RWPE2 (cell line): ENCODE results near the gene CEBPB.
A peak's percentile ranks its signal among the peaks of the same experiment; 100 is the strongest.
"Not testable (repeated sequence)": the region's sequence is repeated elsewhere in the genome, so short reads cannot be mapped to it uniquely, and the experiment has no call there.

Experiments used
- ATAC-seq: fragments of 200-7000 bp; cut with Tn5 transposase; 3 replicates; pipeline ENCODE4 v1.9.1; 2021; ENCODE audit warnings: low read depth
- DNase-seq: peaks from one replicate; pipeline ENCODE4 v3.0.0-alpha.2; 2020; ENCODE audit warnings: low spot score
- H3K27ac ChIP-seq: fragments of 450-650 bp; 2 replicates; pipeline ENCODE4 v1.5.1; 2017; ENCODE audit warnings: mild to moderate bottlenecking; ENCODE audit not compliant: poor library complexity, severe bottlenecking
- H3K27me3 ChIP-seq: fragments of 250-450 bp; sonication (Bioruptor Pico); 2 replicates; pipeline ENCODE4 v1.5.1; 2021; ENCODE audit warnings: mild to moderate bottlenecking, moderate library complexity; ENCODE audit not compliant: insufficient read depth, poor library complexity, severe bottlenecking
- H3K36me3 ChIP-seq: fragments of 250-450 bp; sonication (Bioruptor Pico); 2 replicates; pipeline ENCODE4 v1.5.1; 2020; ENCODE audit warnings: low read depth, mild to moderate bottlenecking, moderate library complexity
- H3K4me1 ChIP-seq: fragments of 250-450 bp; sonication (Bioruptor Pico); 2 replicates; pipeline ENCODE4 v1.5.1; 2021; ENCODE audit warnings: mild to moderate bottlenecking, moderate library complexity; ENCODE audit not compliant: insufficient read depth, poor library complexity, severe bottlenecking
- H3K4me3 ChIP-seq: fragments of 250-450 bp; sonication (Bioruptor Pico); 2 replicates; pipeline ENCODE4 v1.5.1; 2021; ENCODE audit warnings: mild to moderate bottlenecking, moderate library complexity; ENCODE audit not compliant: severe bottlenecking
- H3K9me3 ChIP-seq: fragments of 250-450 bp; sonication (Bioruptor Pico); 2 replicates; pipeline ENCODE4 v1.5.1; 2021; ENCODE audit warnings: mild to moderate bottlenecking, moderate library complexity; ENCODE audit not compliant: severe bottlenecking
- TF ChIP-seq, protein P1 (sequence below): fragments of 450-650 bp; IDR thresholded peaks from one replicate; pipeline ENCODE4 v1.5.1; 2017; ENCODE audit warnings: mild to moderate bottlenecking, moderate library complexity; ENCODE audit not compliant: poor library complexity, severe bottlenecking

Gene CEBPB

DNA sequence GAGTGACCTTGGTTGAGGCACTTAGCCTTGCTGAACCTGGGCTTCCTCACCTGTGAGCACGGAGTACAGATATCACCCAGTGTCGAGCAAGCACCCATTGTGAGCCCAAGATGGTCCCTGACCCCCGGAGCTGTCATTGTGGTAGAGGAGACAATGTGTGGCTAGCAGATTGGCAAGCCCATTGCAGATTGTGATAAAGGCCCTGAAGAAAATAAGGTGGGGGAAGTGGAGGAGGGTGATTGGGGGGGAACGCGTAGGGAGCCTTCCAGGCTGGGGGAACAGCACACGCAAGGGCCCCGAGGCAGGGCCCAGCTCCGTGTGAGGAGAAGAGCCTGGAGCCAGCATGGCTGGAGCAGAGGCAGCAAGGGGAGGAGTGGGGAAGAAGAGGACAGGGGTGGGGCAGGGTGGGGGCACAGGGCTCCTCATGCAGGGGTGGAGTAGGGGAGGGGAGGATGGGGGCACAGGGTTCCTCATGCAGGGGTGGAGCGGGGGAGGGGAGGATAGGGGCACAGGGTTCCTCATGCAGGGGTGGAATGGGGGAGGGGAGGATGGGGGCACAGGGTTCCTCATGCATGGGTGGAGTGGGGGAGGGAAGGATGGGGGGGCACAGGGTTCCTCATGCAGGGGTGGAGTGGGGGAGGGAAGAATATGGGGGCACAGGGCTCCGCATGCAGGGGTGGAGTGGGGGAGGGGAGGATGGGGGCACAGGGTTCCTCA, 7.0 kb downstream of the CEBPB start:
- Histone ChIP-seq H3K9me3 (no peaks in the 10 kb centered on the region), H3K27me3 (no peaks in the 10 kb centered on the region), H3K27ac (no peak overlapping the region), H3K4me3 (no peak overlapping the region), H3K36me3 (peaks cover 23% of the 10 kb centered on the region), H3K4me1 (no peaks in the 10 kb centered on the region)
- DNase-seq: peak; percentile 72
- TF ChIP-seq, protein P1, sequence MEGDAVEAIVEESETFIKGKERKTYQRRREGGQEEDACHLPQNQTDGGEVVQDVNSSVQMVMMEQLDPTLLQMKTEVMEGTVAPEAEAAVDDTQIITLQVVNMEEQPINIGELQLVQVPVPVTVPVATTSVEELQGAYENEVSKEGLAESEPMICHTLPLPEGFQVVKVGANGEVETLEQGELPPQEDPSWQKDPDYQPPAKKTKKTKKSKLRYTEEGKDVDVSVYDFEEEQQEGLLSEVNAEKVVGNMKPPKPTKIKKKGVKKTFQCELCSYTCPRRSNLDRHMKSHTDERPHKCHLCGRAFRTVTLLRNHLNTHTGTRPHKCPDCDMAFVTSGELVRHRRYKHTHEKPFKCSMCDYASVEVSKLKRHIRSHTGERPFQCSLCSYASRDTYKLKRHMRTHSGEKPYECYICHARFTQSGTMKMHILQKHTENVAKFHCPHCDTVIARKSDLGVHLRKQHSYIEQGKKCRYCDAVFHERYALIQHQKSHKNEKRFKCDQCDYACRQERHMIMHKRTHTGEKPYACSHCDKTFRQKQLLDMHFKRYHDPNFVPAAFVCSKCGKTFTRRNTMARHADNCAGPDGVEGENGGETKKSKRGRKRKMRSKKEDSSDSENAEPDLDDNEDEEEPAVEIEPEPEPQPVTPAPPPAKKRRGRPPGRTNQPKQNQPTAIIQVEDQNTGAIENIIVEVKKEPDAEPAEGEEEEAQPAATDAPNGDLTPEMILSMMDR: no peak
- ATAC-seq: no peak

DNA sequence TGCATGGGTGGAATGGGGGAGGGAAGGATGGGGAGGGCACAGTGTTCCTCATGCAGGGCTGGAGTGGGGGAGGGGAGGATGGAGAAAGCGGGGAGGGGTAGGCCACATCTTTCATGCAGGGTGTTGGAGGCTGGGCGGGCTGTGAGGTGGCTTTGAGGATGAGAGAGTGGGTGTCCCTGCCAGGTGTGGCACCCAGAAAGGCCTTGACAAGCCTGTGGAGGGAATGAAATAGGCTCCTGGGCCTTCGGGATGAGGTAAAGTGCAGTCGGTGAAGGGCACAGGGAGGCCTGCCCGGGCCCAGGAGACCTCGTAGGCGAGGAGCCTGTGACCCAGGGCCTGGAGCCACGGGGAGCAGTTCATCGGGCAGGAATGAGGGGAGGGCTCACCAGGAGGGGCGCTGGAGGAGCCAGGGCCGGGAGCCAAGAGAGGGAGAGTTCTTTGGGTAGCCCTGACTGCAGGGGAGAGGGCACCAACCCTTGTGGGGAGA, 7.6 kb downstream of the CEBPB start:
- DNase-seq (peak; percentile 80), ATAC-seq (no peak)
- H3K36me3 ChIP-seq: peaks cover 17% of the 10 kb centered on the region
- no peaks in the 10 kb centered on the region for H3K27me3 ChIP-seq
- TF ChIP-seq, protein P1: no peak
- no peak overlapping the region for H3K4me3 ChIP-seq
- H3K9me3 ChIP-seq: peaks cover 2% of the 10 kb centered on the region
- H3K27ac ChIP-seq: no peak overlapping the region
- no peaks in the 10 kb centered on the region for H3K4me1 ChIP-seq

DNA sequence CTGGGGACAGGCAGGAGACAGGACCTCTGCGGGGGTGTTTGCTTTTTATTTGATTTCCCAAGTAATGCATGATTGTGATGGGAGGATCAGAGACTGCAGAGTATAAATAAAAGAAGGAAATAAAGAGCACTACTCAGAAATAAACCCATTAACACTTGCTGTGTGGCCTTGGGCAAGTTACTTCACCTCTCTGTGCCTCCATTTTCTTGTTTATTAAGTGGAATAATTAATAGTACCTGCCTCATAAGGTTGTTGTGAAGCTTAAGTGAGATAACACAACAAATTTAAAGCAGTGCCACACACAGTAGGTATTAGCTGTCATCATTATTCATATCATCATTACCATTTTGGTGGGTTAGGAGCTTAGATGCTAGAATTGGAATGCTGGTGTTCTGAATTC, 8.1 kb downstream of the CEBPB start:
- H3K27me3 ChIP-seq: no peaks in the 10 kb centered on the region
- DNase-seq (no peak), ATAC-seq (no peak)
- no peak overlapping the region for H3K27ac ChIP-seq
- H3K4me1 ChIP-seq: no peaks in the 10 kb centered on the region
- H3K9me3 ChIP-seq: peaks cover 6% of the 10 kb centered on the region
- H3K36me3 ChIP-seq: peaks cover 12% of the 10 kb centered on the region
- TF ChIP-seq, protein P1: no peak
- H3K4me3 ChIP-seq: no peak overlapping the region

DNA sequence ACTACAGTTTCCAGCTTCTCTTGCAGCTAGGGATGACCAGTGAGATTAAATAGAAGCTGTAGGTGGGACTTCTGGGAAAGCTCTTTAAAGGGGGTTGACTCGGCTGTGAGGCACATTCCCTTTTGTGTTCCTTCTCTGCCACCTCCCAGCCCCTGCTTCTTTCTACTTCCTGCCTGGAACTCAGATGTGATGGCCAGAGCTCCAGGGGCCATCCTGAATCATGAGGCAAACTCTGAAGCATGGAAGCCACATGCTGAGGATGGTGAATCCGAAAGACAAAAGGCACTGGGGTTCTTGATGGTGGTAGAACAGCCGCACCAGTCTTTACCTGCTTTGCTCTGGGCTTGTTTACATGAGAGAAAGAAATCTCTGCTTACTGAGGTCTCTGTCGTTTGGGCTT, 9.1 kb downstream of the CEBPB start:
- Histone ChIP-seq H3K27me3 (no peaks in the 10 kb centered on the region), H3K4me1 (no peaks in the 10 kb centered on the region), H3K27ac (no peak overlapping the region), H3K4me3 (no peak overlapping the region), H3K36me3 (peaks cover 2% of the 10 kb centered on the region), H3K9me3 (peaks cover 6% of the 10 kb centered on the region)
- DNase-seq (no peak), ATAC-seq (no peak)
- TF ChIP-seq, protein P1: no peak

DNA sequence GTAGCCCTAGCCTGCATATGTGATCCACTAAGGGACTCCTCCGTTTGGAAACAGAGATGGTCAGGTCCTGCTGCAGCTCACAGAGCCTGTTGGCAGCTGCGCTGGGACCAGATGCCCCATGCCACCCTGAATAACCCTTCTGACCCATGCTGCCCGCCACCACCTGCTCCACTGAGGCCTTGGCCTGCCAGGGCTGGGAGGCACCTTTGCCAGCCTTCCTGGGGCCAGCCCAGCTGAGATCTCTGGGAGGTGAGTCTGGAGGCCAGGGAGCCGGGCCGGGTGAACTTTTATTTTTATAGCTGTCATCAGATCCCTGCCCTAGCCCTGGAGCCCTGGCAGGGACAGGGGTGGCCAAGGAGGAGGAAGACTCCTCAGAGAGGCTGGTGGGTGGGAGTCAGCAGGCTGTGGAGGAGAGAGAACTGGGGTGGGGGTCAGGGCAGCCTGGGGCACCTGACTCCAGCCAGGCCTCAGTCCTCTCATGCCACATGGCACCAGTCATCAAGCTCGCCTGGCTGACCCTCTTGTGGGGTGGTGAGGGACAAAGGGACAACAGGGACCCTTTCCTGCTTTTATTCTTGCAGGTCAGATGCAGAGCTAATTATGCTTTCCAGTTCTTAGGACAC, 10.0 kb downstream of the CEBPB start:
- ATAC-seq: 0 out of 3 replicates have a peak, but pooled peaks have one; percentile 2
- no peaks in the 10 kb centered on the region for H3K4me1 ChIP-seq
- H3K27ac ChIP-seq: no peak overlapping the region
- no peaks in the 10 kb centered on the region for H3K36me3 ChIP-seq
- TF ChIP-seq, protein P1: no peak
- peak; percentile 77 for DNase-seq
- no peak overlapping the region for H3K4me3 ChIP-seq
- H3K9me3 ChIP-seq: peaks cover 6% of the 10 kb centered on the region
- no peaks in the 10 kb centered on the region for H3K27me3 ChIP-seq

DNA sequence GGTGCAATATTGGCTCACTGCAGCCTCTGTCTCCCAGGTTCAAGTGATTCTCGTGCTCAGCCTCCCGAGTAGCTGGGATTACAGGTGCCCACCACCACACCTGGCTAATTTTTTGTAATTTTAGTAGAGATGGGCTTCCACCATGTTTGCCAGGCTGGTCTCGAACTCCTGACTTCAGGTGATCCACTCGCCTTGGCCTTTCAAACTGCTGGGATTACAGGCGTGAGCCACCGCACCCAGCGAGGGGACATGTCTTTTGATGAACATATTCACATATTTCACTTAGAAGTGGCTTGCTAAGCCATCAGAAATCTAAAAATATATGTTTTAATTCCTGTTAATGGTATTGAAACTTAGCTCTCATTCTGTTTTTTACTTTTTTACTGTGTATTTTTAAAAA, 11.1 kb downstream of the CEBPB start:
- H3K4me3 ChIP-seq, H3K27ac ChIP-seq, H3K4me1 ChIP-seq, ATAC-seq, H3K27me3 ChIP-seq, H3K36me3 ChIP-seq, H3K9me3 ChIP-seq, DNase-seq: not testable (repeated sequence)
